ENCODE measurements around the gene PHACTR1. TPM values are rescaled to one million over a fixed set of nuclear protein-coding genes. Genes with fewer than 3 reads are reported as not detected.

Gene PHACTR1
- total RNA-seq, 2 experiments from 2014 or later, result 1.3 to 2.3 TPM

- ChIA-PET POLR2A (no interaction called here), CTCF (no interaction called here)
- intact Hi-C loops (cut with DNase I, micrococcal nuclease), result no loop called here
- Histone ChIP-seq H3K27me3 (ENCODE audit: control insufficient read depth in 1 of 2, insufficient read depth in 2 of 2, low read length in 2 of 2) (no peaks in the 10 kb centered on the region), H3K9me3 (ENCODE audit: control insufficient read depth in 1 of 2, insufficient read depth in 1 of 2, low read length in 2 of 2) (no peaks in the 10 kb centered on the region), H3K36me3 (ENCODE audit: insufficient read depth, low read length) (no peaks in the 10 kb centered on the region), H3K27ac (ENCODE audit: low read depth in 1 of 2, low read length in 2 of 2) (no peak overlapping the region), H3K4me3 (ENCODE audit: low read length) (no peak overlapping the region), H3K4me1 (ENCODE audit: insufficient read depth, low read length) (no peaks in the 10 kb centered on the region)
- TF ChIP-seq CTCF (IDR thresholded peaks at IDR 0.05), result no peak
- DNase-seq (no peak), ATAC-seq (ENCODE audit: poor library complexity) (no peak)
- Mint-ChIP-seq H3K9me3 (no peaks in the 10 kb centered on the region), H3K27me3 (no peaks in the 10 kb centered on the region), H3K4me1 (ENCODE audit: low read depth) (no peaks in the 10 kb centered on the region), H3K36me3 (ENCODE audit: low read depth) (no peaks in the 10 kb centered on the region), H3K27ac (no peak overlapping the region), H3K4me3 (no peak overlapping the region)
Measured at GRCh38 chr6:13235339-13235738, 518.8 kb downstream of the PHACTR1 start.

GRCh38 chr6:13237318-13237717 lies 520.8 kb downstream of the PHACTR1 start:
- DNase-seq (no peak), ATAC-seq (ENCODE audit: poor library complexity) (no peak)
- H3K36me3 ChIP-seq (ENCODE audit: insufficient read depth, low read length), result no peaks in the 10 kb centered on the region
- no peaks in the 10 kb centered on the region for H3K9me3 Mint-ChIP-seq
- H3K27me3 ChIP-seq (ENCODE audit: control insufficient read depth in 1 of 2, insufficient read depth in 2 of 2, low read length in 2 of 2), result no peaks in the 10 kb centered on the region
- no peak overlapping the region for H3K4me3 ChIP-seq (ENCODE audit: low read length)
- H3K27ac Mint-ChIP-seq, result no peak overlapping the region
- intact Hi-C loops (cut with DNase I, micrococcal nuclease), result no loop called here
- no peak overlapping the region for H3K4me3 Mint-ChIP-seq
- CTCF ChIA-PET, result no interaction called here
- H3K4me1 ChIP-seq (ENCODE audit: insufficient read depth, low read length), result no peaks in the 10 kb centered on the region
- no peaks in the 10 kb centered on the region for H3K36me3 Mint-ChIP-seq (ENCODE audit: low read depth)
- no peaks in the 10 kb centered on the region for H3K27me3 Mint-ChIP-seq
- no peak for TF ChIP-seq CTCF (IDR thresholded peaks at IDR 0.05)
- no peaks in the 10 kb centered on the region for H3K9me3 ChIP-seq (ENCODE audit: control insufficient read depth in 1 of 2, insufficient read depth in 1 of 2, low read length in 2 of 2)
- POLR2A ChIA-PET, result no interaction called here
- H3K4me1 Mint-ChIP-seq (ENCODE audit: low read depth), result no peaks in the 10 kb centered on the region
- no peak overlapping the region for H3K27ac ChIP-seq (ENCODE audit: low read depth in 1 of 2, low read length in 2 of 2)

- no peaks in the 10 kb centered on the region for H3K27me3 ChIP-seq (ENCODE audit: control insufficient read depth in 1 of 2, insufficient read depth in 2 of 2, low read length in 2 of 2)
- Mint-ChIP-seq H3K4me3 (no peak overlapping the region), H3K4me1 (ENCODE audit: low read depth) (no peaks in the 10 kb centered on the region), H3K27me3 (no peaks in the 10 kb centered on the region), H3K9me3 (no peaks in the 10 kb centered on the region), H3K36me3 (ENCODE audit: low read depth) (no peaks in the 10 kb centered on the region), H3K27ac (no peak overlapping the region)
- POLR2A ChIA-PET, result no interaction called here
- H3K4me1 ChIP-seq (ENCODE audit: insufficient read depth, low read length), result no peaks in the 10 kb centered on the region
- no peak overlapping the region for H3K27ac ChIP-seq (ENCODE audit: low read depth in 1 of 2, low read length in 2 of 2)
- DNase-seq, result no peak
- no peak for ATAC-seq (ENCODE audit: poor library complexity)
- intact Hi-C loops (cut with DNase I, micrococcal nuclease), result no loop called here
- no peaks in the 10 kb centered on the region for H3K9me3 ChIP-seq (ENCODE audit: control insufficient read depth in 1 of 2, insufficient read depth in 1 of 2, low read length in 2 of 2)
- CTCF ChIA-PET, result no interaction called here
- no peaks in the 10 kb centered on the region for H3K36me3 ChIP-seq (ENCODE audit: insufficient read depth, low read length)
- no peak for TF ChIP-seq CTCF (IDR thresholded peaks at IDR 0.05)
- no peak overlapping the region for H3K4me3 ChIP-seq (ENCODE audit: low read length)
Measured at GRCh38 chr6:13238017-13238416, 521.5 kb downstream of the PHACTR1 start.

All from CD4-positive, alpha-beta T cell (primary cell).